Upper lobe of left lung (tissue), 6 donors: Measurements from ENCODE around the gene ATP11C. TPM values are rescaled to one million over a fixed set of nuclear protein-coding genes. Genes with fewer than 3 reads are reported as not detected.

Source experiments
- ATAC-seq, 2 donors: fragments of 200-7000 bp; cut with Tn5 transposase; one replicate each; pipeline ENCODE4 v1.9.1; 2022; ENCODE audit warnings: mild to moderate bottlenecking in 2 of 2, moderate library complexity in 2 of 2; ENCODE audit not compliant: low FRiP score in 2 of 2
- DNase-seq, 2 donors: peaks; one replicate each; pipeline ENCODE4 v3.0.0-alpha.2; 2019 to 2020
- H3K27ac ChIP-seq, 4 donors: fragments of 200-600 bp; sonication (generic); one replicate each; pipeline ENCODE4 v1.5.1; 2016 to 2019
- H3K27me3 ChIP-seq, 4 donors: fragments of 200-600 bp; sonication (generic); one replicate each; pipeline ENCODE4 v1.5.1; 2017 to 2019
- H3K36me3 ChIP-seq, 4 donors: fragments of 200-600 bp; sonication (generic); one replicate each; pipeline ENCODE4 v1.5.1; 2016 to 2019
- H3K4me1 ChIP-seq, 4 donors: fragments of 200-600 bp; sonication (generic); one replicate each; pipeline ENCODE4 v1.5.1; 2018 to 2019
- H3K4me3 ChIP-seq, 4 donors: fragments of 200-600 bp; sonication (generic); one replicate each; pipeline ENCODE4 v1.5.1; 2017 to 2019; ENCODE audit warnings: mild to moderate bottlenecking in 2 of 4, moderate library complexity in 1 of 4
- H3K9me3 ChIP-seq, 4 donors: fragments of 200-600 bp; sonication (generic); one replicate each; pipeline ENCODE4 v1.5.1; 2018 to 2019
- EP300 ChIP-seq, 4 donors: sonication (generic); formaldehyde crosslinking; IDR thresholded peaks; one replicate each; pipeline ENCODE4 v1.5.1; 2017; ENCODE audit warnings: antibody characterized with exemption in 4 of 4, control low read depth in 2 of 4
- POLR2A ChIP-seq, 4 donors: fragments of 450-650 bp; IDR thresholded peaks; one replicate each; pipeline ENCODE4 v1.5.1; 2016 to 2017; ENCODE audit warnings: antibody characterized with exemption in 4 of 4, mild to moderate bottlenecking in 2 of 4
- POLR2AphosphoS5 ChIP-seq, 2 donors: sonication (generic); formaldehyde crosslinking; IDR thresholded peaks; one replicate each; pipeline ENCODE4 v1.5.1; 2017; ENCODE audit warnings: antibody characterized with exemption in 2 of 2
- WGBS, 2 donors: methylation state at CpG; one replicate each; pipeline ENCODE4 v1.1.5; 2017 to 2018; 5-methylcytosine and 5-hydroxymethylcytosine counted together
- total RNA-seq, 6 donors: library from RNA; depleted of rRNA in 4 of 6; stranded (reverse); fragments of >200 nt in 4 of 6; gene quantifications; one replicate each; pipeline versions ENCODE4 v1.1.0 to v1.2.1, GENCODE V29; 2016 to 2021
- TF ChIP-seq, protein P1 (sequence below), 6 experiments: fragments of 450-650 bp in 4 of 6; fragments of 200-600 bp in 2 of 6; sonication (generic) in 2 of 6; IDR thresholded peaks; one replicate each; pipeline ENCODE4 v1.5.1; 2016 to 2019; ENCODE audit warnings: antibody characterized with exemption in 6 of 6
- donor health status: DM: no; HTN: no; CAD: no; lungs with moderate emphysema.
- donor health status: DM: no; HTN: yes; CAD: no; lungs with severe emphysema.

Gene ATP11C
- total RNA-seq = 10 to 100 TPM in 5 of 6 donors, 1 to 10 TPM in 1; 9.5 to 24.4 (median 15.1) TPM

DNA sequence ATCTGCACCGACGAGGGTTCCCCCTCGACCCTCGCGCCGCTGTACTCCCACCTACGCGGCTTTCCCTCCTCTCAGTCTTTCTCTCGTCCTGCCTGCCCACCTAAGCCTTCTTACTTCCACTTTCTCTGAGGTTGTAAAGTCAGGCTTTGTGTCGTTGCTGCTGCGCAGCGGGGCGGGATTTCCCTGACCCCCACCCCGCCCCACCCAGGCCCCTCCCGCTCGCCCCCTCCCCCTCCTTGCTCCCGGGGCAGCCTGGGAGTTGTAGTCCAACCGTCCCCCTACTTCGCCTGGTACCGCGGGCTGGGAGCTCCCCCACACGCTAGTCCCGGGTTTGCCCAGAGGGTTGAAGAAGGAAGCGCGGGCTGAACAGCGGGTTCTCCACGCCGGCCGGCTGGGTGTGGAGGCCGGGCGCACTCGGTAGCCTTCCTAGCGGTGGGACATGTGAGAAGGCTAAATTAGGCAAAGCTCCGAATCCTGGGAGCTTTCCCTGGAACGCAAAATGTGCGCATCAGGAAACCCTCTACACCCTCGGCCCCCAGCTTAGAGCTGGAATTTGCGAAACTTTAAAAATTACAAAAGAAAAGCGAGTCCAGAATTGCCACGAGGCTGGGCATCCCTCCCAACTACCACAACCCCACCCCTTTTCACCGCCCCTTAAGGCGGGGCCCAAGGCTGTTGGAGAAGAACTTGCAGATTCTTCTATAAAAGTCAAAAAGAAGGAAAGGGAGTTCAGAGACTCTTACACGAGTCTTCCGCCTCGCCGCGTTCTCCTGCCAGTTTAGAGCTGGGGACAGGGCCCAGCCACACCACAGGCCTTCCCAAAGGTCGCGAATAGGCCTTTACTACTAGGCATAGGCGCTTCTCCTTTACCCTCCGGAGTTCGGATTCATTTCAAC, at the start of gene ATP11C:
TSS of gene ATP11C (minus strand) at position 153 of the 896 bp plus-strand sequence. CDS start 1,011 bp downstream, outside the sequence.
- H3K36me3 ChIP-seq = no peaks in the 10 kb centered on the region
- 4 to 23% methylated on average over 15 to 45 of the region's 52 CpGs for WGBS, 2 donors
- peak within 1 kb of the TSS; percentile 93 to 99 (median 97) for H3K27ac ChIP-seq
- no peaks in the 10 kb centered on the region for H3K9me3 ChIP-seq
- peak; percentile 96 for ATAC-seq
- peaks cover 0 to 12% (median 3%) of the 10 kb centered on the region in 4 donors for H3K4me1 ChIP-seq
- DNase-seq = peak; percentile 80 to 91
- TF ChIP-seq, protein P1, sequence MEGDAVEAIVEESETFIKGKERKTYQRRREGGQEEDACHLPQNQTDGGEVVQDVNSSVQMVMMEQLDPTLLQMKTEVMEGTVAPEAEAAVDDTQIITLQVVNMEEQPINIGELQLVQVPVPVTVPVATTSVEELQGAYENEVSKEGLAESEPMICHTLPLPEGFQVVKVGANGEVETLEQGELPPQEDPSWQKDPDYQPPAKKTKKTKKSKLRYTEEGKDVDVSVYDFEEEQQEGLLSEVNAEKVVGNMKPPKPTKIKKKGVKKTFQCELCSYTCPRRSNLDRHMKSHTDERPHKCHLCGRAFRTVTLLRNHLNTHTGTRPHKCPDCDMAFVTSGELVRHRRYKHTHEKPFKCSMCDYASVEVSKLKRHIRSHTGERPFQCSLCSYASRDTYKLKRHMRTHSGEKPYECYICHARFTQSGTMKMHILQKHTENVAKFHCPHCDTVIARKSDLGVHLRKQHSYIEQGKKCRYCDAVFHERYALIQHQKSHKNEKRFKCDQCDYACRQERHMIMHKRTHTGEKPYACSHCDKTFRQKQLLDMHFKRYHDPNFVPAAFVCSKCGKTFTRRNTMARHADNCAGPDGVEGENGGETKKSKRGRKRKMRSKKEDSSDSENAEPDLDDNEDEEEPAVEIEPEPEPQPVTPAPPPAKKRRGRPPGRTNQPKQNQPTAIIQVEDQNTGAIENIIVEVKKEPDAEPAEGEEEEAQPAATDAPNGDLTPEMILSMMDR (IDR thresholded peaks at IDR 0.05) = no peak
- TF ChIP-seq POLR2A (IDR thresholded peaks at IDR 0.05) (peak in 2 of 4 donors; percentile 27 to 71), POLR2AphosphoS5 (IDR thresholded peaks at IDR 0.05) (peak; percentile 59 to 85), EP300 (IDR thresholded peaks at IDR 0.05) (no peak)
- peak within 1 kb of the TSS; percentile 50 to 86 (median 80) for H3K4me3 ChIP-seq
- peaks cover 0 to 8% (median 0%) of the 10 kb centered on the region in 4 donors for H3K27me3 ChIP-seq

DNA sequence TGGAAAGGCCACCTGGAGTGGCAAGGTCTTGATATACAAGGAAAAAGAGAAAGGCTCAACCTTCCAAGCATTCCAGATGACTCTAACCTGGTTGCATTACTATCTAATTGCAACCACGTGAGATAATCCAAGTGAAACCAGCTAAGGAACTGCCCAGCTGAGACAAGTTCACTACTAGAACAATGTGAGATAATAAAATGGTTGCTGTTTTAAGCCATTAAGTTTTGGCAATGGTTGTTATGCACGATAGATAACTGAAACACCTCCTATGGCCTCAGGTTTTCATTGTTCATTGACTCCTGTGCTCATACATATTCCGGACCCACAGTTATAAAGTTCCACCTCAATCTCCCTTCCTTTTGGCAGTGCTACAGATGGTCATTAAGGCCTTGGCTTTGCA, 41.6 kb upstream of the ATP11C start:
- no peak overlapping the region for H3K27ac ChIP-seq
- no peaks in the 10 kb centered on the region for H3K4me1 ChIP-seq
- H3K4me3 ChIP-seq = no peak overlapping the region
- ATAC-seq = no peak
- 81 to 89% methylated on average over 3 of the region's 3 CpGs for WGBS, 2 donors
- no peak for DNase-seq
- H3K27me3 ChIP-seq = no peaks in the 10 kb centered on the region
- no peaks in the 10 kb centered on the region for H3K9me3 ChIP-seq
- no peak for TF ChIP-seq POLR2A (IDR thresholded peaks at IDR 0.05)
- TF ChIP-seq, protein P1 (IDR thresholded peaks at IDR 0.05) = no peak
- TF ChIP-seq EP300 (IDR thresholded peaks at IDR 0.05) = no peak
- no peaks in the 10 kb centered on the region for H3K36me3 ChIP-seq

- no peak for TF ChIP-seq POLR2A (IDR thresholded peaks at IDR 0.05)
- TF ChIP-seq EP300 (IDR thresholded peaks at IDR 0.05) = no peak
- TF ChIP-seq POLR2AphosphoS5 (IDR thresholded peaks at IDR 0.05) = no peak
- TF ChIP-seq, protein P1 (IDR thresholded peaks at IDR 0.05) = no peak
- Histone ChIP-seq H3K36me3 (no peaks in the 10 kb centered on the region), H3K9me3 (no peaks in the 10 kb centered on the region), H3K4me3 (no peak overlapping the region), H3K27me3 (no peaks in the 10 kb centered on the region), H3K4me1 (no peaks in the 10 kb centered on the region), H3K27ac (no peak overlapping the region)
- DNase-seq = no peak
- no peak for ATAC-seq
- WGBS, 2 donors = 72 to 77% methylated on average over 6 of the region's 6 CpGs
These were observed 40.1 kb upstream of the ATP11C start for GRCh38 chrX:139972629-139973624.

- H3K27me3 ChIP-seq = no peaks in the 10 kb centered on the region
- no peak overlapping the region for H3K4me3 ChIP-seq
- no peaks in the 10 kb centered on the region for H3K4me1 ChIP-seq
- no peak for ATAC-seq
- no peaks in the 10 kb centered on the region for H3K9me3 ChIP-seq
- H3K27ac ChIP-seq = no peak overlapping the region
- DNase-seq = no peak
- WGBS, 2 donors = 52 to 68% methylated on average over 3 to 5 of the region's 5 CpGs
- TF ChIP-seq POLR2A (IDR thresholded peaks at IDR 0.05) (no peak), EP300 (IDR thresholded peaks at IDR 0.05) (no peak), POLR2AphosphoS5 (IDR thresholded peaks at IDR 0.05) (no peak)
- TF ChIP-seq, protein P1 (IDR thresholded peaks at IDR 0.05) = no peak
- H3K36me3 ChIP-seq = no peaks in the 10 kb centered on the region
These were observed 39.3 kb upstream of the ATP11C start for GRCh38 chrX:139972113-139972512.
